Measurements from ENCODE around the gene ISLR2.

Gene ISLR2

GRCh38 chr15:74121039-74121438, 9.3 kb upstream of the ISLR2 start:
- no peak overlapping the region for H2AFZ ChIP-seq (ENCODE audit: low read length)
- no peak overlapping the region for H3K4me2 ChIP-seq (ENCODE audit: low read length)
- H4K20me1 ChIP-seq (ENCODE audit: insufficient read depth, low read length) = no peaks in the 10 kb centered on the region
- no peak overlapping the region for H3K9ac ChIP-seq (ENCODE audit: low read length)
- no peaks in the 10 kb centered on the region for H3K27me3 ChIP-seq (ENCODE audit: insufficient read depth, low read length)
- no peaks in the 10 kb centered on the region for H3F3A ChIP-seq (ENCODE audit: insufficient read depth, low read length)
- H3K9me3 ChIP-seq (ENCODE audit: low read length) = no peaks in the 10 kb centered on the region
- peaks cover 15% of the 10 kb centered on the region for H3K4me1 ChIP-seq (ENCODE audit: insufficient read depth, low read length, severe bottlenecking)
- H3K9me2 ChIP-seq (ENCODE audit: low read depth, low read length) = no peaks in the 10 kb centered on the region
- H3K79me2 ChIP-seq (ENCODE audit: insufficient read depth, low read length) = no peaks in the 10 kb centered on the region
- TF ChIP-seq EZH2 (IDR thresholded peaks at IDR 0.05; ENCODE audit: borderline replicate concordance, low read length) (no peak), CTCF (IDR thresholded peaks at IDR 0.05; ENCODE audit: low read length) (no peak)
- no peak overlapping the region for H3K4me3 ChIP-seq (ENCODE audit: low read depth, low read length, poor library complexity, severe bottlenecking)
- no peaks in the 10 kb centered on the region for H3K36me3 ChIP-seq (ENCODE audit: insufficient read depth, low read length)
- no peak overlapping the region for H3K27ac ChIP-seq (ENCODE audit: low read depth, low read length, poor library complexity, severe bottlenecking)

DNA sequence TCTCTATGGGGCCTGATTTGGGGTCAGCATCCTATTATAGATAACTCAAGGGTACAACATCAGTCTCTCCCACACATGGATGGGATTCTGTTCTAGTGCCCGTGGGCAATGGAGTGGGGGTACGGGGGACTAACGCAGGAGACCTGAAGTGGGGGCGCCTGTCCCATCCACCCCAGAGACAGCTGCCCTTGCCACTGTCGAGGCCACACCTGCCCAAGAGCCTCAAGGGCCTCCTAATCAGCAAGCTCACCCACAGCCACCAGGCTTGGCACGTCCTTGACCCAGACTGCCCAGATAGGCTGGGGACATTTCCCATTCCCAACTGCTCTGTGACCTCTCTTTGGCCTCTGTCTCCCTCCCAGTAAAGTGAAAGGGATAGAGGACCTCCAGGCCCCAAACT, 8.5 kb upstream of the ISLR2 start:
- no peak overlapping the region for H2AFZ ChIP-seq (ENCODE audit: low read length)
- H3F3A ChIP-seq (ENCODE audit: insufficient read depth, low read length) = no peaks in the 10 kb centered on the region
- H3K36me3 ChIP-seq (ENCODE audit: insufficient read depth, low read length) = no peaks in the 10 kb centered on the region
- no peak for TF ChIP-seq EZH2 (IDR thresholded peaks at IDR 0.05; ENCODE audit: borderline replicate concordance, low read length)
- no peak for TF ChIP-seq CTCF (IDR thresholded peaks at IDR 0.05; ENCODE audit: low read length)
- no peak overlapping the region for H3K27ac ChIP-seq (ENCODE audit: low read depth, low read length, poor library complexity, severe bottlenecking)
- H4K20me1 ChIP-seq (ENCODE audit: insufficient read depth, low read length) = no peaks in the 10 kb centered on the region
- H3K4me3 ChIP-seq (ENCODE audit: low read depth, low read length, poor library complexity, severe bottlenecking) = no peak overlapping the region
- H3K9me3 ChIP-seq (ENCODE audit: low read length) = no peaks in the 10 kb centered on the region
- no peak overlapping the region for H3K9ac ChIP-seq (ENCODE audit: low read length)
- no peaks in the 10 kb centered on the region for H3K79me2 ChIP-seq (ENCODE audit: insufficient read depth, low read length)
- H3K4me1 ChIP-seq (ENCODE audit: insufficient read depth, low read length, severe bottlenecking) = peaks cover 15% of the 10 kb centered on the region
- no peaks in the 10 kb centered on the region for H3K27me3 ChIP-seq (ENCODE audit: insufficient read depth, low read length)
- no peaks in the 10 kb centered on the region for H3K9me2 ChIP-seq (ENCODE audit: low read depth, low read length)
- H3K4me2 ChIP-seq (ENCODE audit: low read length) = no peak overlapping the region

DNA sequence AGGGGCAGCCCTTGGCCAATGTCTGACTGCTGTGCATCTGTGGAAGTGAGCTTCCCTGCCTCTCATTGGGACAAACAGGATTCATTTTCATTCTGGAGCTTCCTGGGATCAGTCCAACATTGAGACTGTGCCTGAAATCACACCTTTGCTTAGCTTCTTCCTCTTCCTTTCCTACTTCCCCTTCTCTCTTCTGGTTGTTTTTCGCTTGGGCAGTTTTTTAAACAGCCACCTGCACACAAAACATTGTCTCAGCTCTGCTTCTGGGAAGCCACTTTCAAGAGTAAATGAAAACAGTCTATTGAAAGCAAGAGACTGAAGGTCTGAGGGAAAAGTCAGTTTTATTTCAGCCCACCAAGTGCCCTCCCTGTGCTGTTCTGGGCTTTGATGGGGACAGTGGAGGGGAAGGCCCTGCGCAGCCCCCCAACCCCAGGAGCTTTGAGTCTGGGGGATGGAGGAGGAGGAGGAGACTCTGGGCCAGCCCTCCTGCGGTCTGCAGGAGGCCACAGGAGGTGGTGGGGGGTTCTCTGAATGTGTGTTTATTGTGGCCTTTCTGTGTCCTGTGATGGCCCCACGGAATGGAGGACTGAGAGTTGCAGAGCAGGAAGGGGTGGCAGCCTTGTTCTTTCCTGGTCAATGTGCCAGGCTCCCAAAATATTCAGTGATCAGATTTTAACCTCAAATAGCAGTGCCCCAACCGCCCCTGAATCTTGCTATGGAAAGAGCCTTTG, 7.8 kb upstream of the ISLR2 start:
- Histone ChIP-seq H3F3A (ENCODE audit: insufficient read depth, low read length) (no peaks in the 10 kb centered on the region), H3K27me3 (ENCODE audit: insufficient read depth, low read length) (no peaks in the 10 kb centered on the region), H3K9ac (ENCODE audit: low read length) (no peak overlapping the region), H3K4me1 (ENCODE audit: insufficient read depth, low read length, severe bottlenecking) (peaks cover 15% of the 10 kb centered on the region), H3K4me3 (ENCODE audit: low read depth, low read length, poor library complexity, severe bottlenecking) (no peak overlapping the region), H3K36me3 (ENCODE audit: insufficient read depth, low read length) (no peaks in the 10 kb centered on the region), H3K27ac (ENCODE audit: low read depth, low read length, poor library complexity, severe bottlenecking) (peak overlapping the region; percentile 32), H3K79me2 (ENCODE audit: insufficient read depth, low read length) (no peaks in the 10 kb centered on the region), H4K20me1 (ENCODE audit: insufficient read depth, low read length) (no peaks in the 10 kb centered on the region), H2AFZ (ENCODE audit: low read length) (no peak overlapping the region), H3K9me2 (ENCODE audit: low read depth, low read length) (no peaks in the 10 kb centered on the region), H3K4me2 (ENCODE audit: low read length) (peak overlapping the region; percentile 11; the same call in 1 of the 2 replicates), H3K9me3 (ENCODE audit: low read length) (no peaks in the 10 kb centered on the region)
- TF ChIP-seq CTCF (IDR thresholded peaks at IDR 0.05; ENCODE audit: low read length) (no peak), EZH2 (IDR thresholded peaks at IDR 0.05; ENCODE audit: borderline replicate concordance, low read length) (no peak)

All from OCI-LY1 (cell line).